HepG2 (cell line): ENCODE measurements around the gene TRAK1. TPM values are rescaled to one million over a fixed set of nuclear protein-coding genes. Genes with fewer than 3 reads are reported as not detected.

Experiments
- ATAC-seq: fragments of 200-7000 bp; cut with Tn5 transposase; 3 replicates; pipeline ENCODE4 v1.9.1; 2020; ENCODE audit warnings: mild to moderate bottlenecking, moderate library complexity
- BruUV-seq: library from RNA; stranded (reverse); fragments of 400-500 nt; replicated peaks from 2 replicates; lab custom pipeline; 2021; lab: Mats Ljungman, UMichigan
- CTCF ChIA-PET: fragments of 300-600 bp; formaldehyde crosslinking; extraction: SDS; loops from one replicate; lab custom pipeline; 2021; ENCODE audit warnings: low total read pairs, inconsistent platforms, low intra/inter-chr PET ratio; lab: Yijun Ruan, JAX
- POLR2A ChIA-PET: fragments of 350-600 bp; sonication (Branson Sonifier 250); formaldehyde crosslinking; loops from one replicate; lab custom pipeline; 2020; ENCODE audit warnings: antibody characterized with exemption, inconsistent platforms; lab: Yijun Ruan, JAX
- DNase-seq: peaks from one replicate; pipeline ENCODE4 v3.0.0-alpha.2; 2015; ENCODE audit warnings: low spot score
- FAIRE-seq: peaks from 3 replicates; lab custom pipeline; 2011; peaks lifted over from hg19 to GRCh38; lab: Jason Lieb, UNC
- H2AFZ ChIP-seq: one replicate; pipeline ENCODE4 v1.6.1; 2011; ENCODE audit warnings: low read length, inconsistent platforms
- H3K27ac ChIP-seq: fragments of 300-600 bp; 3 replicates; pipeline ENCODE4 v1.8.0; 2011; ENCODE audit warnings: mixed run types, mild to moderate bottlenecking, mixed read lengths, low read length, inconsistent platforms; ENCODE audit not compliant: insufficient read depth; ENCODE audit errors: extremely low read length
- H3K27me3 ChIP-seq, 2 experiments: fragments of 200-600 bp in 1 of 2; 2 replicates in 1 of 2; 3 replicates in 1 of 2; pipeline versions ENCODE4 v1.6.0 to v1.8.0; 2011; ENCODE audit warnings: low read length in 2 of 2, mild to moderate bottlenecking in 2 of 2, moderate library complexity in 2 of 2, inconsistent platforms in 1 of 2; ENCODE audit not compliant: insufficient read depth in 2 of 2, control insufficient read depth in 1 of 2
- H3K36me3 ChIP-seq, 2 experiments: fragments of 200-600 bp in 1 of 2; replicated peaks in 1 of 2; 2 replicates in 1 of 2; 3 replicates in 1 of 2; pipeline versions ENCODE4 v1.5.1 to v1.8.0; 2011; ENCODE audit warnings: low read length in 2 of 2, inconsistent platforms in 1 of 2; ENCODE audit not compliant: insufficient read depth in 2 of 2, control insufficient read depth in 1 of 2
- H3K4me1 ChIP-seq: 2 replicates; pipeline ENCODE4 v1.5.1; 2012; ENCODE audit warnings: low read length, inconsistent platforms; ENCODE audit not compliant: insufficient read depth
- H3K4me2 ChIP-seq: 2 replicates; pipeline ENCODE4 v1.6.0; 2011; ENCODE audit warnings: low read depth, low read length, inconsistent platforms
- H3K4me3 ChIP-seq, 3 experiments: fragments of 200-600 bp in 1 of 3; sonication (generic), shearing (Covaris generic) in 1 of 3; replicated peaks in 1 of 3; 2 replicates each; pipeline ENCODE4 v1.5.1; 2011 to 2016; ENCODE audit warnings: low read length in 3 of 3, inconsistent platforms in 2 of 3, low read depth in 2 of 3, mild to moderate bottlenecking in 2 of 3, control low read depth in 1 of 3, mixed read lengths in 1 of 3; ENCODE audit not compliant: insufficient read depth in 1 of 3
- H3K79me2 ChIP-seq: one replicate; pipeline ENCODE4 v1.6.1; 2011; ENCODE audit warnings: low read length, inconsistent platforms; ENCODE audit not compliant: insufficient read depth
- H3K9ac ChIP-seq: 2 replicates; pipeline ENCODE4 v1.6.0; 2011; ENCODE audit warnings: mild to moderate bottlenecking, low read depth, low read length, inconsistent platforms; ENCODE audit not compliant: insufficient read depth
- H3K9me3 ChIP-seq: 2 replicates; pipeline ENCODE4 v1.5.1; 2012; ENCODE audit warnings: mild to moderate bottlenecking, low read length
- H4K20me1 ChIP-seq: 2 replicates; pipeline ENCODE4 v1.6.0; 2011; ENCODE audit warnings: inconsistent platforms, mild to moderate bottlenecking, low read length, moderate library complexity; ENCODE audit not compliant: insufficient read depth
- ESRRA ChIP-seq: sonication (generic); formaldehyde crosslinking; IDR thresholded peaks from 2 replicates; pipeline ENCODE4 v1.5.1; 2020; ENCODE audit warnings: mild to moderate bottlenecking, low read depth, missing genetic modification reagents
- MAFK ChIP-seq, 2 experiments: IDR thresholded peaks in 1 of 2; conservative IDR thresholded peaks in 1 of 2; 2 replicates each; pipeline ENCODE4 v1.6.1; 2011; ENCODE audit warnings: improper control_type of control experiment in 2 of 2, low read length in 2 of 2
- ZBTB26 ChIP-seq: IDR thresholded peaks from 2 replicates; pipeline ENCODE4 v1.6.1; 2016; ENCODE audit warnings: missing compliant biosample characterization, missing genetic modification reagents, borderline replicate concordance
- WGBS: methylation state at CpG from one replicate; pipeline ENCODE4 v1.1.6; 2017; ENCODE audit warnings: low lambda C conversion rate; 5-methylcytosine and 5-hydroxymethylcytosine counted together
- in situ Hi-C: cut with HindIII; loops from 2 replicates; pipeline ENCODE4 v1.10.0; 2017; ENCODE audit warnings: low pct_unique_long_range_greater_than_20kb; ENCODE audit not compliant: extremely low pct_ligation_motif_present
- intact Hi-C: fragments of 100-400 bp; cut with micrococcal nuclease; formaldehyde crosslinking; loops from one replicate; pipeline ENCODE4 v1.10.0; 2022; ENCODE audit not compliant: unreplicated experiment
- polyA plus RNA-seq, 8 experiments: library from polyadenylated mRNA; depleted of rRNA in 3 of 8; stranded (reverse) in 7 of 8; unstranded in 1 of 8; fragments of >200 nt; fragmentation: Illumina TruSeq in 4 of 8; extraction: Trizol in 4 of 8; gene quantifications; 2 replicates each; pipeline versions ENCODE4 v1.2.1 to v1.2.3, GENCODE V29; 2011 to 2016; ENCODE audit warnings: low read depth in 4 of 8, missing spikeins in 1 of 8, mixed read lengths in 1 of 8; ENCODE audit not compliant: insufficient read depth in 1 of 8
- total RNA-seq, 5 experiments: library from RNA; depleted of rRNA; stranded (reverse); fragments of >200 nt; fragmentation: Illumina TruSeq; extraction: Trizol; gene quantifications; 2 replicates each; pipeline ENCODE4 v1.2.3, GENCODE V29; 2016; ENCODE audit warnings: low read depth in 1 of 5

The TRAK1 gene
- total and polyA plus RNA-seq, 2 of the 13 experiments (the other 11 are each of a cell fraction or from before 2014, with no cell fraction given): 20.5 to 46.6 TPM

GRCh38 chr3:42134867-42135464, 43.8 kb downstream of the TRAK1 start (continued):
- TF ChIP-seq ZBTB26 (CRISPR knock-in tag): no peak

DNA sequence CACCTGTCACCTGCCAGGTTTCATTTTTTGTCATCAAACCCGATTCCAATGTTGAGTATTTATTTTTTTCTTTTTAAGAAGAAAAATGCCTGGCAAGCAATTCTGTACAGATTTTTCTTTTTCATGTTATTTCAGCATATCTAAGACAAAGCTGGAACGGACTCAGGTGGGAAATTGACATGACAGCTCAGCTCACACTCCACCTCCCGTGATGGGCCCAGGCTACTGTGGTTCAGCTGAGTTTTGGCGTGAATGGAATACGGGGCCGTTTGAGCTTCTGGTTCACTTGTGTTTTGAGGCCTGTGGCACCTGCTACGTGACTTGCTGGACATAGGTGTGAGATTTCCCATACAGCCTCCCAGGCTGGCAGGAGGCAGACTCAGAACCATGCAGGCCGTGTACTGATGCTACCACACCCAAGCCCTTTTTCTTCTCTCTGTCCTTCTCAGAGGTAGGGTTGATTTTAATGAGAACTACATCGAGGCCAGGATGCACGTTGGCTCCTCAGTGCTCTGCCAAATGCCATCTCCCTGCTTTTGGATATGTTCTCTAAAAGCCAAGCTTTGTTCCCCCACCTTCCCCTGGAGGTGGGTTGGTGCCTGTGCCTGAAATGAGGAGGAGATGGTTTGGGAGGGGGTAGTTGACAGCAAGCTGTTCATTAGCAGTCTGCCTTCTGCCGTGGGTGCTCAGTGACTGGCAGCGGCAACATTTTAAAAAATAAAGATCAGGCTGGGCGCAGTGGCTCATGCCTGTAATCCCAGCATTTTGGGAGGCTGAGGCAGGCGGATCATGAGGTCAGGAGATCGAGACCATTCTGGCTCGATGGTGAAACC, 48.7 kb downstream of the TRAK1 start:
- Histone ChIP-seq H2AFZ (no peak overlapping the region), H3K27me3 (no peaks in the 10 kb centered on the region), H3K9me3 (no peaks in the 10 kb centered on the region), H3K79me2 (peaks cover 6% of the 10 kb centered on the region), H3K4me2 (no peak overlapping the region), H3K9ac (no peak overlapping the region), H3K36me3 (no peaks in the 10 kb centered on the region; a peak in 2 of 5 replicates), H3K4me3 (no peak overlapping the region), H3K27ac (no peak overlapping the region), H4K20me1 (no peaks in the 10 kb centered on the region), H3K4me1 (peaks cover 14% of the 10 kb centered on the region)
- 99% methylated on average over 16 of the region's 16 CpGs for WGBS
- FAIRE-seq: no peak
- no peak for DNase-seq
- in situ Hi-C loops (no loop called here), intact Hi-C loops (no loop called here)
- ChIA-PET POLR2A (no interaction called here), CTCF (no interaction called here)
- no TSS peak for BruUV-seq
- TF ChIP-seq ESRRA (CRISPR knock-in tag) (no peak), MAFK (conservative IDR thresholded peaks at IDR 0.05 in 1 of 2, IDR thresholded peaks at IDR 0.05 in 1 of 2; ENCODE audit: low read length in 2 of 2) (0 out of 4 replicates have a peak, but pooled peaks of 1 of the 2 experiments have one; percentile 23)
- ATAC-seq: no peak
